IPS-NIHi7 (cell line): ENCODE data around the gene ARHGAP28.
A peak's percentile ranks its signal among the peaks of the same experiment; 100 is the strongest.
"Not testable (repeated sequence)": the region's sequence is repeated elsewhere in the genome, so short reads cannot be mapped to it uniquely, and the experiment has no call there.

Source experiments
- DNase-seq: peaks from one replicate; pipeline ENCODE4 v3.0.0; 2012; ENCODE audit warnings: mixed read lengths; ENCODE audit errors: extremely low spot score

Gene ARHGAP28

GRCh38 chr18:6775702-6776101 is 46.2 kb downstream of the ARHGAP28 start:
- DNase-seq: no peak

GRCh38 chr18:6776188-6776587 is 46.7 kb downstream of the ARHGAP28 start:
- DNase-seq: no peak

GRCh38 chr18:6777509-6777908 is 48.0 kb downstream of the ARHGAP28 start:
- DNase-seq: no peak

- no peak for DNase-seq
Observed at GRCh38 chr18:6778459-6779247, 49.1 kb downstream of the ARHGAP28 start.

- peak; percentile 47 for DNase-seq
Observed at GRCh38 chr18:6781142-6781714, 51.7 kb downstream of the ARHGAP28 start.

GRCh38 chr18:6781796-6782195 is 52.3 kb downstream of the ARHGAP28 start:
- DNase-seq: no peak

GRCh38 chr18:6782861-6783260 is 53.3 kb downstream of the ARHGAP28 start:
- no peak for DNase-seq

- no peak for DNase-seq
Observed at GRCh38 chr18:6784046-6784445, 54.5 kb downstream of the ARHGAP28 start.

GRCh38 chr18:6785001-6785400 is 55.5 kb downstream of the ARHGAP28 start:
- DNase-seq: no peak

- DNase-seq: no peak
Observed at GRCh38 chr18:6785411-6785810, 55.9 kb downstream of the ARHGAP28 start.

- no peak for DNase-seq
Observed at GRCh38 chr18:6792391-6792790, 62.9 kb downstream of the ARHGAP28 start.

- DNase-seq: no peak
Observed at GRCh38 chr18:6793455-6793854, 63.9 kb downstream of the ARHGAP28 start.

GRCh38 chr18:6793986-6794385 is 64.5 kb downstream of the ARHGAP28 start:
- no peak for DNase-seq

- DNase-seq: no peak
Observed at GRCh38 chr18:6795307-6795706, 65.8 kb downstream of the ARHGAP28 start.

GRCh38 chr18:6796511-6796910 is 67.0 kb downstream of the ARHGAP28 start:
- no peak for DNase-seq

- DNase-seq: no peak
Observed at GRCh38 chr18:6797171-6797570, 67.7 kb downstream of the ARHGAP28 start.

GRCh38 chr18:6798896-6799295 is 69.4 kb downstream of the ARHGAP28 start:
- no peak for DNase-seq

- DNase-seq: not testable (repeated sequence)
Observed at GRCh38 chr18:6800309-6800708, 70.8 kb downstream of the ARHGAP28 start.

GRCh38 chr18:6807515-6808257 is 78.2 kb downstream of the ARHGAP28 start:
- no peak for DNase-seq

- no peak for DNase-seq
Observed at GRCh38 chr18:6810191-6810590, 80.7 kb downstream of the ARHGAP28 start.

GRCh38 chr18:6811816-6812215 is 82.3 kb downstream of the ARHGAP28 start:
- DNase-seq: no peak

- no peak for DNase-seq
Observed at GRCh38 chr18:6814882-6815425, 85.4 kb downstream of the ARHGAP28 start.

- DNase-seq: no peak
Observed at GRCh38 chr18:6816154-6816553, 86.6 kb downstream of the ARHGAP28 start.
